Glomerular visceral epithelial cell (primary cell): Measurements from ENCODE around the gene CCDC138.

Experiments used
- DNase-seq: peaks from one replicate; pipeline ENCODE4 v3.0.0-alpha.2; 2016; ENCODE audit errors: extremely low spot score

The CCDC138 gene

GRCh38 chr2:108918156-108918874 is 131.7 kb downstream of the CCDC138 start:
- DNase-seq = no peak

DNA sequence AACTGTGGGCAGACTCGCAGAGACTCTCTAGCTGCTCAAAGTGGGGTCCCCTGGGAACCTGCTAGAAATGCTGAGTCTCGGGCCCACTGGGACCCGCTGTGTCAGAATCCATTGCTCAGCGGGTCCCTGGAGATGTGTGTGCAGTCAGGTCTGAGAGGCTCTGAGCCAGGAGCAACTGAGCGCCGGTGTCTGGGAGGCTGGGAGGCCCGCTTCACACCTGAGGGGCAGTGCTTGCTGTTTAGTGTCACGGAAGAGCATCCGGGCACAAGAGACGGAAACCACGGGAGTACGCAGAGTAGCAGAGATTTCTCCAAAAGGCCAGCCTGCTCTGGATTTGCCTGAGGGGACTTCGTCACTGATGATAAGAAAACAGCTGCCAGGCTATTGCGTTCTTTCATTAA is 132.4 kb downstream of the CCDC138 start:
- DNase-seq = no peak

DNA sequence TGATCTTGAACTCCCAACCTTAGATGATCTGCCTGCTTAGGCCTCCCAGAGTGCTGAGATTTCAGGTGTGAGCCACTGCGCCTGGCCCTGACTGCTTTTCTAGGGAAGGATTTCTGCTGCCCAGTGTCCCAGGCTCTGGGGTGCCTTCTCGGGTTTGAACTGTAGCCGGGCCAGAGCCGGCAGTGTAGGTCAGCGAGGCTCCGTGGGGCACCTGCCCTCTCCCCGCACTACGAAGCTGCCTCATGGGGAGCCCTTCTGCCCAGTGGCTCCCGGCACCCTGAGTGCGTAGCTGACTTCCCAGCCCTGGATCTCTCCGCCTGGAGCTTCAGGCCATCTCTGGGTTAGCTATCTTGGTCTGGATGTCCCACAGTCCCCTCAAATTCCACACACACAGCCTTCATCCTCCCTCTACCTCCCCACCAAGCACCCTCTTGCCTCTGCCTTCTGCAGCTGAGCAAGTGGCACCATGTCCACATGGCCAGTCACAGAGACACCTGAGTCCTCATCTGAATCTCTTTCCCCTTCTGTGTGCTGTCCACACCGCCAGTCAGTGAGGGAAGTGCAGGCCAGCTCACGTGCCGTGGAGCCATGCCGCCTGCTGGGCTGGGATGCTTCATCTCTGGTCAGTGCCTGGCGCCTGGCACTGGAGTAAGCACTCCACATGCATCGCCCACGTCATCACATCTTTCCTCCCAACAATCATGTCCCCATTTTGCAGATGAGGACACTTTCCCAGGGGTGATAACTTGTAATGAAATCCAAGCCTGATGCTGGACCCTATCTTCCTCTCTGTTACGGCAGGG is 133.2 kb downstream of the CCDC138 start:
- no peak for DNase-seq

- no peak for DNase-seq
Measured at GRCh38 chr2:108920686-108921085, 134.1 kb downstream of the CCDC138 start.

DNA sequence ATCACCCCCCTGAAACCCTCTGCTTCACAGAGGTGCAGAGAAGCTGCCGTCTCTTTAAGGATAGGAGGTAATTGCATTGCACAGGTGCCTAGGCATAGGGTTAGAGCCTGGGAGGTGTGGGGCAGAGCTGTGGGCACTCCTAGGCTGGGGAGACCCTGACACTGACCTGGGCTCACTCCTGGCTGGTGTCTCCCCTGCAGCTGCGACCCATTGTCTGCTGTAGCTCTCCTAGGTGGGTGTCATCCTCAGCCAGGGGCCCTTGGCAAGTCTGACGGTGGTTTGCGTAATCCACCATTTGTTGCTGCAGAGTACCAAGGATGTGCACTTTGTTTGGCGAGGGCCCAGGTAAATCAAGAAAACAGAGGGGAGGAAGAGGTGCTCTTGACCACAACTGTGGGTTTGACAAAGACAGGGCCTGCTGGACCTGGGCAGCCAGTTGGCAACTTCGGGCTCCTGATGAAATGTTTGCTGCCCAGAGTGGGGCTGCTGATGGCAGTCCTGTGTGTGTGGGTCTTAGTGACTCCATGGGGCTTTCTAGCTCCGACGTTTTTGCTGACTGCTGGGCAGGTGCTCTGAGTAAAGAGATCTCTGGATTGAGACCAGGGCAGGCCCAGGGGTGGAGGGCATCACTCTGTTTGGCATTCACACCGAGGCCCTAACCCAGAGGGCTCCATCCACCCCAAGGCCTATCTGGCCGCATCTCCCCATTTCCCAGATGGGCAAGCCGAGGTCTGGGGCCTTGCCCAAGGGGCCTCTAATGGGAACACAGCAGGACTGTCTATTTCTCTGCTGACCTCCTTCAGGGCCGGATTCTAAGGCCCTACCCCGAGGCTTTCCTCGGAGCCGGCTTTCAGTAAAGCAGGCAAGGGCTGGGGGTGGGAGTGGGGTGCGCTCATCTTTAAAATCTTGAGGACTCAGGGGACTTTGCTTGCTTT is 134.8 kb downstream of the CCDC138 start:
- no peak for DNase-seq

DNA sequence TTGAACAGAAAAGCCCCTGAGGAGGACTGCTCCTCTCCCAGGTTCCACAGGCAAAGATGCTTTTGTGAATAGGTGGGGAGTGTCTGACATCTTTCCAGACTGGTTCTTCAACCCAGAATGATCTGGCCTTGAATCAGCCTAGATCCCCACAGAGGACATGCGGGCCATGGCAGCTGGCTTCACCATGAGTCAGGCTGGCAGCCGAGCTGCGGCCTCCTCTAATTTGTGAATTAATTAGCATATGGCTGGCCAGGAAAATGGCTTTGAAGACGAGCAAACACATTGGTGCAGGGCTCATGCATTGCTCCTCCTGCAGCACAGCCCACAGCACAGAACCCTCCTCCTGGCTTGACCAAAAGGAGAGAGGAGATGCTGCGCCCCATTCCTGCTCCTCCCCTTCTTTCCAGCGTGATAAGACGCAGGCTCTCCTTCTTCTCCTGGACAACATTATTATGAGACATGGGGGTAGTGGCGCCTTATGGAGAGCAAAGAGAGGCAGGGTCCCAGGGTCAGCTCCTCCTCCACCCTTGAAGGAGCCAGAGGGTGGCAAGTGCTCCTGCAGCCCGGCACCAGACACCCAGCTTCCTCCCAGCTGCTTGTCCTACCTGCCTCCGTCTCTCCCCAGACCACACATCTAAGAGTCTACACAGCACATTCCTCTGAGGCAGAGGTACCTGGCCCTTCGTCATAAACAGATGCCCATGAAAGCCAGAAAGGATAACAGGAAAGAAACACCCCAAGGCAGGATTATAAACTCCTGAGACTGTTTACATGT is 135.8 kb downstream of the CCDC138 start:
- DNase-seq = no peak

GRCh38 chr2:108923019-108923700 is 136.6 kb downstream of the CCDC138 start:
- DNase-seq = no peak

- no peak for DNase-seq
Measured at GRCh38 chr2:108923736-108924579, 137.4 kb downstream of the CCDC138 start.

DNA sequence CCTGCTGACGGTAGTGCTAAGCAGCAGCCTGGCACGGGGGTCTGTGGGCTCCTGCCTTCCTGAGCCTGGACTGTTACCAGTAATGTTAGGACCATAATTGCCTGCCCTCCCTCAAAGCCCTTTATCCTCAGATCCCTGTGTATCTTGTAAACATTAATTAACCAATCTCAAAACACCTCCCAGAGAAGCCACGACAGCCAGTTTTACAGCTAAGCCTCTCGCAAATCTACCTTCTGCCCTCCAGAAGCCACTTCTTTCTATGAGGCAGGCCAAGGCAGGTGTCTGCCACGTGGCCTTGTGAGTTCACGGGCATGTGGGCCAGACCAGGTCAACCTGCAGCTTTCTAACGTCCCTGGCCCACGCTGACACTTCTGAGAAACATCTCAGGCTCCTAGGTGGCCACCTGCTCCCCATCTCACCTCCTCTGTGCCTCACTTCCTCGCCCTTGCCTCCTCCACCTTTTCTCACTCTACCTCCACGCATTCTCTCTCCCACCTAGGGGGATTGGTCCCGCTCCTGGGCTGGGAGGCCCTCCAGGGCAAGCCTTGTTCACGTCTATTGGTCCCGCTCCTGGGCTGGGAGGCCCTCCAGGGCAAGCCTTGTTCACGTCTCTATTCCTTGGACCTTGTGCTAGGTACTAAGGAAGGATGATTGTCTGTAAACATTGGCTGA is 138.1 kb downstream of the CCDC138 start:
- no peak for DNase-seq

- no peak for DNase-seq
Measured at GRCh38 chr2:108925286-108925685, 138.7 kb downstream of the CCDC138 start.

GRCh38 chr2:108925735-108926134 is 139.2 kb downstream of the CCDC138 start:
- no peak for DNase-seq
